H1 (cell line): ENCODE data around the gene SNAPC2. TPM values are rescaled to one million over a fixed set of nuclear protein-coding genes. Genes with fewer than 3 reads are reported as not detected.

ENCODE experiments used
- CTCF ChIA-PET: fragments of 300-600 bp; sonication (Branson Sonifier 250); formaldehyde crosslinking; loops from one replicate; lab custom pipeline; 2021; ENCODE audit not compliant: partially characterized antibody; lab: Charles Lee
- POLR2A ChIA-PET: fragments of 300-600 bp; sonication (Branson Sonifier 250); formaldehyde crosslinking; loops from one replicate; lab custom pipeline; 2021; ENCODE audit warnings: inconsistent platforms; ENCODE audit not compliant: partially characterized antibody; lab: Charles Lee
- DNase-seq, 2 experiments: peaks; one replicate each; pipeline versions ENCODE4 v3.0.0 to v3.0.0-alpha.2; 2010 to 2022; ENCODE audit warnings: low spot score in 2 of 2, low read depth in 1 of 2, mixed read lengths in 1 of 2
- FAIRE-seq: peaks from 2 replicates; lab custom pipeline; 2011; peaks lifted over from hg19 to GRCh38; lab: Jason Lieb, UNC
- H2AFZ ChIP-seq: 2 replicates; pipeline ENCODE4 v1.8.1; 2012; ENCODE audit warnings: low read length, inconsistent platforms
- H2AK5ac ChIP-seq: 2 replicates; pipeline ENCODE4 v1.6.1; 2013; ENCODE audit warnings: low read depth, low read length
- H2BK120ac ChIP-seq: replicated peaks from 2 replicates; pipeline ENCODE3; 2013; ENCODE audit warnings: low read depth, low read length, inconsistent platforms
- H2BK12ac ChIP-seq: 2 replicates; pipeline ENCODE4 v1.6.1; 2013; ENCODE audit warnings: low read depth, low read length
- H2BK15ac ChIP-seq: 2 replicates; pipeline ENCODE4 v1.6.1; 2013; ENCODE audit warnings: low read length
- H2BK20ac ChIP-seq: 2 replicates; pipeline ENCODE4 v1.6.1; 2013; ENCODE audit warnings: low read length
- H2BK5ac ChIP-seq: 2 replicates; pipeline ENCODE4 v1.6.1; 2013; ENCODE audit warnings: low read depth, low read length
- H3K14ac ChIP-seq: 2 replicates; pipeline ENCODE4 v1.6.1; 2013; ENCODE audit warnings: inconsistent platforms; ENCODE audit not compliant: insufficient read length
- H3K18ac ChIP-seq: 2 replicates; pipeline ENCODE4 v1.6.1; 2013; ENCODE audit warnings: low read length; ENCODE audit errors: extremely low read depth
- H3K23ac ChIP-seq: 2 replicates; pipeline ENCODE4 v1.6.1; 2013; ENCODE audit warnings: inconsistent platforms; ENCODE audit not compliant: insufficient read length
- H3K23me2 ChIP-seq: 2 replicates; pipeline ENCODE4 v1.6.1; 2013; ENCODE audit warnings: low read depth, low read length
- H3K27ac ChIP-seq: 2 replicates; pipeline ENCODE4 v1.6.1; 2011; ENCODE audit warnings: low read depth, low read length, inconsistent platforms
- H3K27me3 ChIP-seq, 4 experiments: replicated peaks in 1 of 4; 1 replicate in 1 of 4; 2 replicates in 3 of 4; pipeline versions ENCODE4 v1.6.1 to v1.8.1; 2011 to 2013; ENCODE audit warnings: low read length in 3 of 4, mild to moderate bottlenecking in 3 of 4, inconsistent platforms in 2 of 4, mixed read lengths in 2 of 4, moderate library complexity in 1 of 4; ENCODE audit not compliant: control insufficient read depth in 3 of 4, insufficient read depth in 3 of 4; ENCODE audit errors: extremely low read depth in 1 of 4
- H3K36me3 ChIP-seq, 4 experiments: 2 replicates each; pipeline versions ENCODE4 v1.6.1 to v1.8.1; 2011 to 2013; ENCODE audit warnings: mild to moderate bottlenecking in 4 of 4, low read length in 3 of 4, moderate library complexity in 2 of 4, control low read depth in 1 of 4, inconsistent platforms in 1 of 4; ENCODE audit not compliant: insufficient read depth in 4 of 4, control insufficient read depth in 2 of 4
- H3K4ac ChIP-seq: replicated peaks from 2 replicates; pipeline ENCODE3; 2013; ENCODE audit warnings: low read length, low read depth, mixed read lengths, inconsistent platforms; ENCODE audit not compliant: insufficient read length
- H3K4me1 ChIP-seq, 4 experiments: replicated peaks in 1 of 4; 1 replicate in 1 of 4; 2 replicates in 3 of 4; pipeline versions ENCODE4 v1.6.1 to v1.8.1; 2011 to 2013; ENCODE audit warnings: low read length in 3 of 4, inconsistent platforms in 2 of 4, mixed read lengths in 1 of 4; ENCODE audit not compliant: insufficient read depth in 4 of 4, control insufficient read depth in 3 of 4
- H3K4me2 ChIP-seq, 2 experiments: 2 replicates each; pipeline versions ENCODE4 v1.6.1 to v1.8.1; 2011 to 2013; ENCODE audit warnings: low read depth in 2 of 2, low read length in 2 of 2, control low read depth in 1 of 2, inconsistent platforms in 1 of 2, mild to moderate bottlenecking in 1 of 2; ENCODE audit not compliant: insufficient read depth in 1 of 2
- H3K4me3 ChIP-seq, 4 experiments: fragments of 200-600, 300-600 bp in 1 of 4; sonication (generic), shearing (Covaris generic), sonication (Bioruptor Twin) in 1 of 4; 2 replicates each; pipeline versions ENCODE4 v1.5.1 to v1.8.1; 2011 to 2016; ENCODE audit warnings: low read length in 4 of 4, low read depth in 3 of 4, control low read depth in 2 of 4, inconsistent platforms in 2 of 4, mild to moderate bottlenecking in 2 of 4, mixed read lengths in 1 of 4, moderate library complexity in 1 of 4; ENCODE audit not compliant: insufficient read depth in 2 of 4; ENCODE audit errors: extremely low read depth in 1 of 4
- H3K56ac ChIP-seq: replicated peaks from 2 replicates; pipeline ENCODE3; 2013; ENCODE audit warnings: low read depth, mild to moderate bottlenecking, mixed read lengths, low read length, inconsistent platforms; ENCODE audit not compliant: insufficient read length
- H3K79me1 ChIP-seq: 2 replicates; pipeline ENCODE4 v1.6.1; 2013; ENCODE audit warnings: low read depth, low read length, control low read depth
- H3K79me2 ChIP-seq, 2 experiments: 2 replicates each; pipeline versions ENCODE4 v1.6.1 to v1.8.1; 2012 to 2013; ENCODE audit warnings: low read length in 2 of 2, mild to moderate bottlenecking in 2 of 2, inconsistent platforms in 1 of 2; ENCODE audit not compliant: insufficient read depth in 2 of 2, control insufficient read depth in 1 of 2
- H3K9ac ChIP-seq, 4 experiments: replicated peaks in 1 of 4; 1 replicate in 1 of 4; 2 replicates in 3 of 4; pipeline versions ENCODE4 v1.6.1 to v1.8.1; 2011 to 2013; ENCODE audit warnings: low read depth in 3 of 4, low read length in 3 of 4, control low read depth in 2 of 4, mild to moderate bottlenecking in 2 of 4, moderate library complexity in 2 of 4, inconsistent platforms in 1 of 4; ENCODE audit errors: extremely low read depth in 1 of 4
- H3K9me3 ChIP-seq, 2 experiments: 2 replicates each; pipeline versions ENCODE4 v1.6.1 to v1.8.1; 2012 to 2013; ENCODE audit warnings: mild to moderate bottlenecking in 2 of 2, moderate library complexity in 2 of 2, control low read depth in 1 of 2, inconsistent platforms in 1 of 2, low read depth in 1 of 2, low read length in 1 of 2, mixed read lengths in 1 of 2; ENCODE audit not compliant: insufficient read depth in 2 of 2
- H4K20me1 ChIP-seq, 2 experiments: replicated peaks in 1 of 2; 2 replicates each; pipeline versions ENCODE3 to v1.8.1; 2011 to 2013; ENCODE audit warnings: inconsistent platforms in 2 of 2, low read length in 2 of 2, mild to moderate bottlenecking in 1 of 2; ENCODE audit not compliant: insufficient read depth in 2 of 2, control insufficient read depth in 1 of 2
- H4K5ac ChIP-seq: 2 replicates; pipeline ENCODE4 v1.6.1; 2013; ENCODE audit warnings: low read length, low read depth, mixed read lengths, inconsistent platforms; ENCODE audit not compliant: insufficient read length
- H4K8ac ChIP-seq: 2 replicates; pipeline ENCODE4 v1.8.0; 2013; ENCODE audit warnings: mild to moderate bottlenecking, moderate library complexity, low read length, inconsistent platforms; ENCODE audit not compliant: insufficient read depth; ENCODE audit errors: extremely low read depth
- H4K91ac ChIP-seq: replicated peaks from 2 replicates; pipeline ENCODE3; 2013; ENCODE audit warnings: low read length, mixed read lengths, inconsistent platforms; ENCODE audit not compliant: insufficient read length
- CBX5 ChIP-seq: fragments of 300-800, 300-1000 bp; sonication (generic); IDR thresholded peaks from 2 replicates; pipeline ENCODE4 v1.7.1; 2016; ENCODE audit warnings: antibody characterized with exemption, low read length, low read depth
- PHF8 ChIP-seq: fragments of 200-600 bp; sonication (generic); conservative IDR thresholded peaks from 2 replicates; pipeline ENCODE4 v1.7.1; 2012; ENCODE audit warnings: low read depth, mild to moderate bottlenecking, inconsistent platforms, low read length, moderate library complexity
- ZNF274 ChIP-seq: IDR thresholded peaks from 2 replicates; pipeline ENCODE4 v1.7.0; 2012; ENCODE audit warnings: low read length, borderline replicate concordance; ENCODE audit errors: extremely low read depth
- WGBS, 2 experiments: shearing (Covaris generic) in 1 of 2; methylation state at CpG; one replicate each; pipeline versions ENCODE4 v1.1.6 to v1.1.7; 2013 to 2015; ENCODE audit warnings: low lambda C conversion rate in 2 of 2, mixed read lengths in 2 of 2, inconsistent platforms in 1 of 2, low coverage in 1 of 2, missing lambda C conversion rate in 1 of 2; ENCODE audit not compliant: insufficient replicate concordance in 2 of 2, insufficient coverage in 1 of 2, insufficient read length in 1 of 2; ENCODE audit errors: extremely low coverage in 1 of 2, missing lambda C conversion rate in 1 of 2; 5-methylcytosine and 5-hydroxymethylcytosine counted together
- polyA plus RNA-seq, 7 experiments: library from polyadenylated mRNA; depleted of rRNA in 3 of 7; stranded (reverse) in 5 of 7; unstranded in 2 of 7; fragments of >200 nt in 5 of 7; fragments of 200-250 nt in 2 of 7; gene quantifications; 1 replicate in 5 of 7; 2 replicates in 1 of 7; 4 replicates in 1 of 7; pipeline versions ENCODE4 v1.2.1 to v1.2.3, GENCODE V29; 2011 to 2013; ENCODE audit warnings: missing spikeins in 2 of 7, mixed read lengths in 2 of 7
- total RNA-seq: library from RNA; stranded (reverse); fragmentation: NEBNext Ultra II Directional; extraction: Animal tissue kit (Norgen Biotek cat#: 25700); gene quantifications from 2 replicates; pipeline ENCODE4 v1.2.1, GENCODE V29; 2021
- TF ChIP-seq, protein P1 (sequence below): IDR thresholded peaks from 2 replicates; pipeline ENCODE4 v1.6.1; 2012; ENCODE audit warnings: inconsistent platforms
- TF ChIP-seq, protein P2 (sequence below): IDR thresholded peaks from 2 replicates; pipeline ENCODE4 v1.6.1; 2011; ENCODE audit warnings: low read length, improper control_type of control experiment
- TF ChIP-seq, protein P3 (sequence below), 3 experiments: IDR thresholded peaks; 1 replicate in 2 of 3; 2 replicates in 1 of 3; pipeline versions ENCODE4 v1.5.1 to v1.6.1; 2011; ENCODE audit warnings: low read length in 3 of 3, mild to moderate bottlenecking in 3 of 3, inconsistent platforms in 2 of 3, low read depth in 1 of 3, moderate library complexity in 1 of 3; ENCODE audit not compliant: insufficient read depth in 1 of 3; ENCODE audit errors: control extremely low read depth in 1 of 3

SNAPC2 gene
- total and polyA plus RNA-seq, 2 of the 8 experiments (the other 6 are each of a cell fraction or from before 2014, with no cell fraction given): 18.2 to 20.3 TPM

DNA sequence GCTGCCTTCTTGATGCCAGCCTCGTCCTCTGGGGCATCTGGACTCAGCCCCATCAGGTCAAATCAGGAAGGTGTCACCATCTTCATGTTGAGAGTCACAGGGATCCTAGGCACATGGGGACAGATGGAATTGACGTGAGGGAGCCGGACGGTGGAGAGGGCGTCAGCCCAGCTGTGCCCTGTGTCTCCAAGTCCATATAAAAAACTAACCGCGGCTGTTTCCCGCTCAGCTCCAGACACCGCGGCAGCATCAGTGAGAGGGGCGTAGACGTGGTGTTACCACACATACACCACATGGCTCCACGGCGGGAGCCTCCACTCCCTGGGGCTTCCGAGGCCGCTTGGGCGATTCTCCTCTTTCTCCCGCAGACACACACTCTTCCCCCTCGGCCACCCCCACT is 40.3 kb upstream of the SNAPC2 start:
- H3K27ac ChIP-seq: no peak overlapping the region
- no peak overlapping the region for H2AK5ac ChIP-seq
- H3K23ac ChIP-seq: no peak overlapping the region
- H3K4ac ChIP-seq: no peak overlapping the region
- H2BK120ac ChIP-seq: no peak overlapping the region
- H3K14ac ChIP-seq: no peak overlapping the region
- no peak overlapping the region; a peak in 1 of 7 replicates for H3K9ac ChIP-seq
- no peaks in the 10 kb centered on the region for H3K79me2 ChIP-seq
- H3K4me3 ChIP-seq: no peak overlapping the region
- FAIRE-seq (no peak), DNase-seq (no peak)
- H3K36me3 ChIP-seq: no peaks in the 10 kb centered on the region
- no peak overlapping the region for H3K56ac ChIP-seq
- H4K91ac ChIP-seq: no peak overlapping the region
- H4K5ac ChIP-seq: no peak overlapping the region
- no peak overlapping the region for H2BK15ac ChIP-seq
- no peak overlapping the region for H2AFZ ChIP-seq
- TF ChIP-seq PHF8: no peak
- TF ChIP-seq CBX5: no peak
- no peak for TF ChIP-seq ZNF274
- TF ChIP-seq, protein P1, sequence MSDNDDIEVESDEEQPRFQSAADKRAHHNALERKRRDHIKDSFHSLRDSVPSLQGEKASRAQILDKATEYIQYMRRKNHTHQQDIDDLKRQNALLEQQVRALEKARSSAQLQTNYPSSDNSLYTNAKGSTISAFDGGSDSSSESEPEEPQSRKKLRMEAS: no peak
- TF ChIP-seq, protein P2, sequence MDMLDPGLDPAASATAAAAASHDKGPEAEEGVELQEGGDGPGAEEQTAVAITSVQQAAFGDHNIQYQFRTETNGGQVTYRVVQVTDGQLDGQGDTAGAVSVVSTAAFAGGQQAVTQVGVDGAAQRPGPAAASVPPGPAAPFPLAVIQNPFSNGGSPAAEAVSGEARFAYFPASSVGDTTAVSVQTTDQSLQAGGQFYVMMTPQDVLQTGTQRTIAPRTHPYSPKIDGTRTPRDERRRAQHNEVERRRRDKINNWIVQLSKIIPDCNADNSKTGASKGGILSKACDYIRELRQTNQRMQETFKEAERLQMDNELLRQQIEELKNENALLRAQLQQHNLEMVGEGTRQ: no peak
- TF ChIP-seq, protein P3, sequence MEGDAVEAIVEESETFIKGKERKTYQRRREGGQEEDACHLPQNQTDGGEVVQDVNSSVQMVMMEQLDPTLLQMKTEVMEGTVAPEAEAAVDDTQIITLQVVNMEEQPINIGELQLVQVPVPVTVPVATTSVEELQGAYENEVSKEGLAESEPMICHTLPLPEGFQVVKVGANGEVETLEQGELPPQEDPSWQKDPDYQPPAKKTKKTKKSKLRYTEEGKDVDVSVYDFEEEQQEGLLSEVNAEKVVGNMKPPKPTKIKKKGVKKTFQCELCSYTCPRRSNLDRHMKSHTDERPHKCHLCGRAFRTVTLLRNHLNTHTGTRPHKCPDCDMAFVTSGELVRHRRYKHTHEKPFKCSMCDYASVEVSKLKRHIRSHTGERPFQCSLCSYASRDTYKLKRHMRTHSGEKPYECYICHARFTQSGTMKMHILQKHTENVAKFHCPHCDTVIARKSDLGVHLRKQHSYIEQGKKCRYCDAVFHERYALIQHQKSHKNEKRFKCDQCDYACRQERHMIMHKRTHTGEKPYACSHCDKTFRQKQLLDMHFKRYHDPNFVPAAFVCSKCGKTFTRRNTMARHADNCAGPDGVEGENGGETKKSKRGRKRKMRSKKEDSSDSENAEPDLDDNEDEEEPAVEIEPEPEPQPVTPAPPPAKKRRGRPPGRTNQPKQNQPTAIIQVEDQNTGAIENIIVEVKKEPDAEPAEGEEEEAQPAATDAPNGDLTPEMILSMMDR (IDR thresholded peaks at IDR 0.05; ENCODE audit: control extremely low read depth in 1 of 3, insufficient read depth in 1 of 3, low read depth in 1 of 3, low read length in 3 of 3): no peak
- H3K18ac ChIP-seq: no peak overlapping the region
- H2BK20ac ChIP-seq: no peak overlapping the region
- H3K27me3 ChIP-seq: no peaks in the 10 kb centered on the region
- H3K9me3 ChIP-seq: no peaks in the 10 kb centered on the region
- no peak overlapping the region for H2BK5ac ChIP-seq
- H3K79me1 ChIP-seq: no peaks in the 10 kb centered on the region
- no peak overlapping the region for H4K8ac ChIP-seq
- POLR2A ChIA-PET: interaction anchor here (1.2 kb wide), 1 partner anchor 18 kb away, joined by 3 read pairs; no protein-coding TSS in a partner anchor
- CTCF ChIA-PET: interaction anchor here (1.4 to 1.6 kb wide), 4 partner anchors 16 to 49 kb away, joined by 3 to 4 read pairs (median 4); partner anchors contain the start of gene MAP2K7
- peaks cover 0 to 2% (median 0%) of the 10 kb centered on the region in 4 experiments; a peak in 1 of 7 replicates for H3K4me1 ChIP-seq
- H3K4me2 ChIP-seq: no peak overlapping the region
- no peaks in the 10 kb centered on the region for H4K20me1 ChIP-seq
- no peak overlapping the region for H2BK12ac ChIP-seq
- peaks cover 1% of the 10 kb centered on the region; the same call in 1 of the 2 replicates for H3K23me2 ChIP-seq
- 91% methylated on average over 19 of the region's 19 CpGs; no CpG with 5 or more reads in 1 of the 2 experiments for WGBS, 2 experiments
